NCI-H82 treated with DMSO at 0.1 percent for 48 hours (cell line): Measurements from ENCODE around the gene CCNG2.

Experiments
- DNase-seq: peaks from one replicate; lab custom pipeline; 2025; ENCODE audit not compliant: unreplicated experiment; lab: John Stamatoyannopoulos, UW

The CCNG2 gene

DNA sequence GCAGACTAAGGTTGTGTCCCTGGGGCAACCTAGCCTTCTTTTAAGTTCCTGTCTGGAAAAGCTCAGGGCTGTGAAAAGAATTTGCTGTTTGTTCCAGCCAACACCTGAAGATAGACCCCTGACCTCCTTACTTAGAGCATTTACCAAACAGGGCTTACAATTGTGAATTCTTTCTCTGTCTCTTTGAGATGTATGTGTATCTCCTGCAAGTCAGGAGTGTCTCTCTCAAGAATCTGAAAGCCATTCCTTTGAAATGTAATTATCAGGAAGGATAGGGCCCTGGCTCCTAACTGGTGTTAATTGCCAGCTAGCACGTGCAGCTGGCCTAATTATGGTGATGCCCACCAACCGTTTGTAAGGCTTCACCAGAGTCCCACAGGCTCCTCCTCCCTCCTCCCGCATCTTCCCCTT, 18.2 kb downstream of the CCNG2 start:
- peak; percentile 50 for DNase-seq

DNA sequence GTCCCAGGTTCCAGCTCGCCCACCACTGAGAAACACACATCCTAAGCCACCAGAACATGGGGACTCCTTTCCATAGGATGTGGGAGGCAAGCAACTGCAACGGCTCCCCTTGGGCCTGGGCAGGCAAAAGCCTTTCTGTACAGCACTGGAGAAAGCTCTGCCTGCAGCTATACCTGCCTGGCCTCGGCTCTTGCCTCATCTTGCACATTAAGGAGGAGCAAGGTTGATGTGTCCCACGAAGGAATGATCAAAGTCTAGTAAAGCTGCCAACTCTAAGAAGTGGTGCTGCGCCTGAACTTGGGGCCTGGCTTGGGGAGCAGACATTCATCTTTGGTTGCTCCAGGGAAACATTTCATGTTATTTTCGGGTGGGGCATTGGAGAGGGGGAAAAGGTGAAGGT, 19.6 kb downstream of the CCNG2 start:
- DNase-seq, result no peak

DNA sequence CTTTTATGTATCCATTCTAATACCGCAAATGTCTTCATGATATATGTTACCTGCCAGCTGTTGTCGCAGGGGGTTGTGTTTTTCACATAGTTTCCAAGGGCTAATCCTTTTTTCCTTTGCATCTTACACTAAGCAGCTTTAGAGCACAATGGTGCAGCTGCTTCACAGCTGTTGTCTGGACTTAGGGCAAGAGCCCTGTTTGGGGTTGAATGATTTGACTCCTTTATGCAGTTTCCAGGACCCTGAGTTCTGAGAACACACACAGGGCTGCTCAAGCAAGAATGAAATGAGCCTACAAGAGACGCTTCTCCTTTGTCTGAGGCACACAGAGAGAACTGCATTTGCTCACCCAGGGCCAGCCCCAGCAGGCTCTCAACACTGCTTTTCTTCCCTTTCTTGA, 20.2 kb downstream of the CCNG2 start:
- peak; percentile 90 for DNase-seq

DNA sequence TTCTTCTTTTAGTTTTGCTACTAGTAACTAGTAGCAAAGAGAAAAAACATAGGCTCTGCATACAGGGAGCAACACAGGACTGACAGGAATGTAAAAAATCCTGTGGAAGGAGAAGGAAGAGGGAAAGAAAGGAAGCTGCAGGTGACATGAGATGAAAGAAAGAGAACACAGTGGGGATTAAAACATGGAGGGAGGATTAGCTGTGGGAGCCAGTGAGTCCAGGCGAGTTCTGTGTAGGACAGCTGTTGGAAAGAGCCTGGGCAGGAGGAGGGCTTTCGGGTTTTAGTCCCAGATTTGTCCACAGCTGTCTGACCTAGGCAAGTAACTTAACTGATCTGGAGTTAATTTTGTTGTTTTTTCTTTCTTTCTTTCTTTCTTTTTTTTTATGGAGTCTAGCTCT, 21.6 kb downstream of the CCNG2 start:
- peak; percentile 84 for DNase-seq

DNA sequence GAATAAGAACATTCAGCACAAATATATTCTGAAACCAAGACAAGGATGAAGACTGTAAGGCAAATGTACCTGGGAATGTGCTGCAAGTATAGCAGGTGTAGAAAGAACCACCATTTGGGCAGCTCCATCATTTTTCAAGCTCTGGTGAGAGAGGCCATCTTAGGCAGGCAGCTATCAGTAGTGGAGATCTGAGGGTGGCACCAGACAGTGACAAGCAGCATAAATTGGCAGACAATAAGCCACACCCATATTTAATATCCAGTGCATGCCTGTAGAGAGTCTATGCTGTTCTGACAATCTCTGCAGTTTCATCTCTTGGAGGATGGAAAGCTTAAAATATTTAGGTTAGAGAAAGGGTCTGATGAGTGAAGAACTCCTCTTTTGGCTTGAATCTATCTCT, 22.5 kb downstream of the CCNG2 start:
- no peak for DNase-seq

DNA sequence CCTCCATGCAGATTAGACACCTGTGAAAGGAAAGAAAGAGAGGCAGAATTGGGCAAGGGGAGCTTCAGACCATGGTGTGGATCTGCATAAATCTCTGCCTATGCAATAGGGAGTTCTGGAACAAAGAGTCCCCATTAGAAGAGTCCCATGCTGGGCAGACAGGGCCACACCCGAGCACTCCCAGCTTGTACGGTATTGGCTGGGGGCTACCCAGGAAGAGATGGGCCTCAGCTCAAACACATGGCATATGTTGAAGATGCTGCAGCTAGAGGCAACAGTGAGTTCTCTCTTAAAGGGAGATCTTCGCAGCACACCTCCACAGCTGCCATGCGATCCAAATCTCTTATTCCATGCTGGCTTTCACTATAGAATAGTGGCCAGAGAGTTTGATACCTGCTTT, 24.7 kb downstream of the CCNG2 start:
- no peak for DNase-seq

DNA sequence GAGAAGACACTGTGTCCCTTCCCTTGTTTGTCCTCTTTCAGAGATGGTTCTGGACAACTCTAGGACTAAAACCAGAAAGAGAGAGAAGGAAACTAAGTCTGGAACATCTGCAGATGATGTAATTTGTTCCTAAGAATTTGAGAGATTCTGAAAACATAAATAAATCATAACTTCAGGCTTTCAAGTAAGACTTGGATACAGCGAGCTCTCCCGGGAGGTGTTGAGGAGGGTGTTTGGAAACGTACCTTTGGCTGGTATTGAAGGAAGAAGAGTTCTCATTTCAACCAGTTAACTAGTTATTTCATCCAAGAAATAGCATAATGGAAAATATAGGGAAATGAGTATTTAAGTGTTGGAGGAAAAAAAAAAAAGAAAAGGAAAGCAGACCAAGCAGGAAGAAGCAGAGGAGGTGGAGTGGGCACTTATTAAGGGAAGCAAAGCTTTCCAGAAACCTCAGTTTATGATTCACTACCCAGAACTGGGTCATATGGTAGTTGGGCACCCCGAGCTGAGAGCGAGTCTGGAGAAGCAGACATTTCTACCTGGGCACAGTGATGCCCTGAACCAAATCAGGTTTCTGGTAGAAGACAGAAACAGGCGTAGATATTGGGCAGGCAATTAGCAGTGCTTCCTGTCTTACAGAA, 26.9 kb downstream of the CCNG2 start:
- DNase-seq, result no peak

DNA sequence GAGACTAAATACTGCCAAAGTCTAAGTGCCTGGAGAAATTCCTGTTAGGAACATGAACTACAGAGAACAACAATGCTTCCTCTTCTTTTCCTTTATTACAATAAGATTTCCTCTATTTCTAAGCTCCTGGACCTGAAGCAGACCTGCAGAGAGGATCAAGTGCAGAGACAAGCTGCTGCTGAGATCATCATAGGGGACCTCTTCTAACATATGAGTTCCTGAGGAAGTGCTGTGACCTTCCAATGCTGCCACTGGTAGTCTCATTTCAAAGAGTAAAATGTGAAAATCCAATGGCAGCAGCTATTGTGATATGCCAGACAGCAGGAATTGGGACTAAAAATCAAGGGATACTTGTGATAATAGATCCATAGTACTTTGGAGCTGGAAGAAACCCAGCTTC, 28.0 kb downstream of the CCNG2 start:
- DNase-seq, result no peak

DNA sequence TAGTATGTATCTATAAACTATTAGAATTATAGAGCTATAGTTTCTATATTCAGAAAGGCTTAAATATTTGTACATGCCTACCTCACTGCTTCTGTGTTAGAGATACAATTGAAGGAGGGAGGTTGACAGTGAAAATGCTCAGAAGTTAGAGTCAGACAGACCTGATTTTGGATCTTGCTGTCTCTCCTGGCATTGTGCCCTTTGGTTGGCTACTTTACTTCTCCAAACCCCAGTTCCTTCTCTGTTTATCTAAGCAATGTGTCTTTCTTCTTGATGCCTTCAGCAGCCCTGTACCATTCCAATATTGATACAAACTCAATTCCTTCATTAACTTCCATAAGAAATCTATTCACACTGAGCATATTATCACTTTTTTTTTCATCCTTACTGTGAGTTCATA, 28.7 kb downstream of the CCNG2 start:
- no peak for DNase-seq

DNA sequence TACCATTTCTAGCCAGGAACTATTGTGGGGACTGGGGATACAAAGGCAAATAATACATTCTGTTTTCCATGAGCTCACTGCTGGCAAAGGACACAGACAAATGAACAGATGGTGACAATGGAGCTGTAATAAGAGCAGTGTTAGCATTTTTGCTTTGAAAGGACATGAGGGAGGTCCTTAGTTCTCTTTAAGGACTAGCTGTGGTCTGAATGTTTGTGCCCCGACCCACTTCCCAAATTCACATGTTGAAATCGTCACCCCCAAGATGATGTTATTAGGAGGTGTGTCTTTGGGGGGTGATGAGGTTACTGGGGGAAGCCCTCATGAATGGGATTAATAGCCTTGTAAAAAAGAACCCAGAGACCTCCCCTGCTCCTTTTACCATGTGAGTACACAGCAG, 30.3 kb downstream of the CCNG2 start:
- peak; percentile 54 for DNase-seq

DNA sequence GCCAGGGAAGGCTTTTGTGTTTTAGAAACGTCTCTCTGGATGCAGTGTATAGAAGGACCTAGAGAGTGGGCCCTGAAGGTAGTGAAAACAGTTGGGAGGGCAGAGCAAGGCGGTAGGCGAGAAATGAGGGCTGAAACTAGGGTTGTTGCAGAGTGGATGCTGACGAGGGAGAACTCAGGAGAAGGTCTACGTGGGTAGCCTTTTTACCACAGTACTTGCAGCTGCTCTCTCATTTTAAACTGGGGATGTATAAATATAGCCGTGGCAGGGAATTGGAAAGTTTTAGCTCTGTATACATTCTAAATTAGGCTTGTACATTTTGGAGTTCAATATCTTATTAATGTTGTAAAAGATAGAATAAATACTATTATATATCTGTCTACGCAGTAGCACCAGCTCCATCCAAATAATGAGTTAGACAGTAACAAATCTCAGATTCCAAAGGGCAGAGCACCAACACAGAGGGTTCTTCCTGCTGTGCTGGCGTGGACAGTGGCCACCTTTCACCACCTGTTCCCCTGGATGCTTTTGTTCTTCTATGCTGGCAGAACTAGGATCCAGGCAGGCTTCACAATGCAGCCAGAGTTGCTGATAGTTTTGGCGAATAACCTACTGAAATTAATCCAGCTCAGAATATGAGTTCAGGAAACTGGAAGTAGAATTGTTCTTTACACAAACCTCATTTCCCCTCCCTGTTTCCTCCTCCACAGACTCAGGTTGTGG, 31.7 kb downstream of the CCNG2 start:
- DNase-seq, result no peak

DNA sequence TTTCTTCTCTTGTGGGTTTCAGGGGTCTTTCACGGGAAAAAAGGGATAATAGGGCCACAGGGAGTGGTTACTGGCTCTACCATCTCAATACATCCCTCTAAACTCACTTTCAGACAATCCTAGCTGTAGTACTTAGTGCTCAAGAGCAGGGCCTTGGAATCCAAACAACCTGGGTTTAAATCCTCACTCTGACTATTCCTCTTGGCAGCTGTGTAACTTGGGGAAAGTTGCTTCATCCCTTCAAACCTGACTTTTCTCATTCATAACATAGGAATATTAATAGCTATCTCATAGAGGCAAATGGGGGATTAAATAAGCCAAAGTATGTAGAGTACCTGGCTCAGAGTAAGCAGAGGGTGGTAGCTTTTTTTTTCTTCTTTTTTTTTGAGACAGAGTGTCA, 32.4 kb downstream of the CCNG2 start:
- no peak for DNase-seq

DNA sequence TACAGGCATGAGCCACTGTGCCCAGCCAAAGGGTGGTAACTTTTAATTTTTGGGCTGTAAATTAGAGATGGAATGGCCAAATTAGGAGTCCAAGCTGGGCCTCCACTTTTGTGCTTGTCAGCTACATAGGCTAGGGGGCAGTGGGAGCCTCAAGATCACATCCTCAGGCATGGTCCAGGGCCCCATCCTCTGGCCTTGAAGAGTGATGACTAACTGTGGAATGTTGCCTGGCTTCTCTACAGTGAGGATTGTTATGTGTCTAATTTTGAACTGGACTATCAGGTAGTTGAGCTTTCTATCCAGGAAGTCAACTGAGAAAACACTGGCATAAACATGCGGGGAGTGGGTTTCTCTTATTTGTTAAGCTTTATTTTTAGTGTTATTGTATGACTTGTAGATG, 33.0 kb downstream of the CCNG2 start:
- DNase-seq, result no peak

DNA sequence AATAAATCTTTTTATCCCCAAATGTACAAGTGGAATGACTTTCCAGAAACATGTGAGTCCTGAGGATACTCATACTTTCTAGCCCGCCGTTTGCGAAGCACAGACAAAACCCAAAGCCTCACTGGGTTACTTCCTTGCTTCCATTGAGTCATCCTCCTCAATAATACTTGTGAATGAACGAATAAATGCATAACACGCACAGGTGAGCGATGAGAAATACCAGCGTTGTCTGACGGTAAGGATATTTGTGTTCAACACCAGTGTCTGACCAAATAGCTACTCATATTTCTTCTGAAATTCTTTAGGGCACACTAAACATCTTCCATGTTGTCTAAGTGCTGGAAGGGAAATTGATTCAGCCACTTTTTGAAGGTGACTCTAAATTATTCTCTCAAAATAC, 36.0 kb downstream of the CCNG2 start:
- DNase-seq, result no peak

DNA sequence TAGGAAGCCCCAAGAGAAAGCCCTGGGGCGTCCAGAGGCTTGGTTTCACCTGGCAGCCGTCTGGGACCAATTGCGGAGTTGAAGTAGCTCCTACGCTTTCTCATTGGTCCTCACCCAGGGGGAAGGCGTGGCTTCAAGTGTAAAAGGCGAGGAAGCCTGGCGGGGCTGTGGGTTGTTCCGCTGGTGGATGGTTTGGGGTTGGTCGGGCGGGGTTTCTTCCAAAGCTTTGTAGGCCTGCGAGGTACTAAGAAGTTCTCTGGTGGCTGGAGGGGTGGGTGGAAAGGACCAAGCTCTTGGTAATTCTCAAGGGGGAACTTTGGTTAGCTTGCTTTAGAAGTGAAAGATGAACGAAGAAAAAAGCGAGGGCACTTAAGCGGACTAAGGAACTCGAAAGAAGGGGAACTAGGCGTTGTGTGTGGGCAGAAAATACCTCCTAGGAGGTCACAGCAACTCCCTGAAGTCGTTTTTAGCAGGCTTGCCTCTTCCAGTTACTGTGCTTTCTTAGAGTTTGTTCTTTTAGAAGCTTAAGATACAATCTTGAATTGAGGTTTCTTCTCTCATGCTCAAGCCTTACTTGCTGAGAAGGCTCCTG, 36.6 kb downstream of the CCNG2 start:
- no peak for DNase-seq

DNA sequence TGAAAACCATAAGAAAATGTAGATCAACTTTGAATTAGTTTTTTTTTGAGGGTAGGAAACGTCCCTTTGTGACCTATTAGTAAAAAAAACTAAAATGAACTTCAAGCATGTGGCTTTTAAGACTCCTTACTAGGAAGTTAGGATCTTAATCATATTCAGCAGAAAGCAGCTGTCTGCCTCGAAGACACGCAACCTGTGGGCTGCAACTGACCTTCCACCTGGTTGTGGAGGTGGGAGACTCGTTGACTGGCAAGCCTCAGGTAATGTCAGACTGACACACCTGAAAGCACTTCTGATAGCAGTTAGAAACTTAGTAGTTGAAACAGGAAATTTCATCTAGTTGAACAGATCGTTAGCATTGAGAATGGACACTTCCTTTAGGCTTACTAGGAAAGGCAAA, 37.4 kb downstream of the CCNG2 start:
- DNase-seq, result peak; percentile 45

DNA sequence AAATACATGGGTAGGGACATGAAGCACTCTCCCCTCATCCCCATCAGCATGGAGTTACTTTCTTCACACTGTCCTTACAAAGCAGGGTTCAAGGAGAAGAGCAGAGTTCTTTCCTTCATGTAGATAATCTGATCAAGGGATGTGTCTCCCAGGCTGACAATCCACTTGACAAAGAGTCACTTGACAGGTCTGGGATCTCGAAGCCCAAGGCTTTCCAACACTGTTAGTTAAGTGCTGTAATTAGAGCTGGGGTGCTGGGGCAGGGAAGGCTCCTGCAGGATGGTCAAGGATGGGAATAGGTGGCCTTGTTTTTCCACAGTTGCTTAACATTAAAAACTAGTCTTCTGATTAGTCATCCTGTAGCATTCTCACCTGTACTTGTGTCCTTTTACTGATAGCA, 38.0 kb downstream of the CCNG2 start:
- DNase-seq, result peak; percentile 47

DNA sequence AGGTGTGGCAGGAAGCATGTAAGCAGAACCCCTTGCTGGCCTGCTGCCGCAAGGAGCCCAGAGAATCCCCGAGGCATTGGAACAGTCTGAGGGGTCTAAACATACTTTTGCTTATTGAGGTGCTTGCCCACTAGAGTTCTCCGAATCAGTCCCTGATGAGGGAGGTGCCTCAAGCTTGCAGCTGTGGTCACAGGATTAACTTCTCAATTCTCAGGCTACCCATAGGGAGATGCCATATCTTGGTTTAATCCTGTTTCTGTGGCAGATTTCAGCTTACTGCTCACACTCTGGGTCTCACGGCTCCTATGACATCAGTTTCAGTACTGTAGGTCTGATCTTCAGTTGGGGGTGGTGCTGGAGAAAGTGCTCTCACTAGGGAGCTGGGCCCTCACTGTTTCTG, 39.9 kb downstream of the CCNG2 start:
- peak; percentile 93 for DNase-seq

DNA sequence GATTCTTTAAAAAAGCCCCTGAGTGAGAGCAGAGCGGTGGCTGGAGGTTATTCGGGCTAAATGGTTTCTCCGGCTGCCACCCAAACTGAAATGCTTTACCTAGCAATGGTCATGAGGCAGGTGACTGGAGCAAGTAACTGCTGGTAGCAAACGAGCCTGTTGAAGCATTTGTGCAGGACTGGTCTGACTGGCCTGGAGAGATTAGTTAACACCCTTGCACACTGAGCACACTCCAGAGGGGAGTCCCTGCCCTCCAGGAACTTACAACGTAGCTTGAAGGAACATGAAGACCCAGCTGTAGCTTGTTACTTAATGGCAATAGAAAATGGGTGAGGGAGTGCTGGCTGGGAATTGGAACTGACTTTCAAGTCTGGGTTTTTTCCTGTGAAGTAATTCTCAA, 40.4 kb downstream of the CCNG2 start:
- no peak for DNase-seq

DNA sequence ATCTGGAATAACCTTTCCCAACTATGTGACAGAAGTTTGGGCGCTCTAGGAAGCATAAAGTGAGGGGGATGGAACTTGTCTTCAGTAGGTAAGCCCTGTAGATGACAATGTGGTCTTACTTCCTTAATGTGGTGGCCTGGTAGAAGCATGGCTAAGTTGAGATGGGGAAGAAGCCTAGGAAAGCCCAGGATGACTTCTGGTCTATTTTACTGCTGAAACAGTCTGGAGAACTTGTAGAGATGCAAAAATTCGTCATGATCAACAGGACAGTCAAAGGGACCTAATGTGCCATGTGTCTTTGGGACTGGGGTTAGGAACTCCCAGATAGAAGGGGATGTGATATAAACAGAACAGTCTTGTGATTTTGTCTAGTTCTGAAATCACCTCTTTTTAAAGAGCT, 40.8 kb downstream of the CCNG2 start:
- no peak for DNase-seq

DNA sequence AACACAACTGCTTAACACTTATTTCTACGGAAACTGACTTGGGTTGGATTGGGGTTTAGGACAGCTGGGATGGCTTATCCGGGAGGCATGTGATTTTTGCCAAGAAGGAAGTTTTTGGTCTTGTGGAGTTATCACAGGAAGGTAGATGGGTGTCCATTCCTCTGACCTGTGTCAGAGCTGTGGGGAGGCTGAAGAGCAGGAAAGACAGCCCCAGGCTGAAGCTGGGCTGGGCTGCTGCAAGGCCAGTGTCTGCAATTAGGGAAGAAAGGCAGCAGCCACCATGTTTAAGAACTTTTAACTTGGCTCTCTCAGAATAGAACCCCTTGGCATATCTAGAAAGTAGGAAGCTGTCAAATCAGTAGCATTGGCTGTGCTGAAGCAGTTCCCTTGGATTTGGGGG, 42.3 kb downstream of the CCNG2 start:
- DNase-seq, result no peak

DNA sequence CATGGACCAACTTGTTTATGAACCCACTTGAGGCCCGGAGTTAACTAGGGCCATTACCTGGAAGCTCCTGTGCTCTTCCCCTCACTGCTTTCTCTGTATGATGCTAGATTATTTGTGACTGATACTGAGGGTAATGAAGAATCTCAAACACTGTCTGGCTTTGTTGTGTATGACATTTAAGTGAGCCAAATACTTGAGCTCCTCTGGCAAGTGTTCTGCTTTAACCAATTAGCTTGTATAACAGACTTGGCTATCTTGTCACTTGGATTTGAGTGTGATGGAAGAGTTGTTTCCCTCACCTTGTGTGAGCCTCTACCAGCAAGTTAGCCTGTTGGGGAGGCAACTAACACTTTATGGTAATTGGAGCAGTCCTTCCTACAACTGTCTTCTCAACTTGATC, 42.7 kb downstream of the CCNG2 start:
- DNase-seq, result no peak

DNA sequence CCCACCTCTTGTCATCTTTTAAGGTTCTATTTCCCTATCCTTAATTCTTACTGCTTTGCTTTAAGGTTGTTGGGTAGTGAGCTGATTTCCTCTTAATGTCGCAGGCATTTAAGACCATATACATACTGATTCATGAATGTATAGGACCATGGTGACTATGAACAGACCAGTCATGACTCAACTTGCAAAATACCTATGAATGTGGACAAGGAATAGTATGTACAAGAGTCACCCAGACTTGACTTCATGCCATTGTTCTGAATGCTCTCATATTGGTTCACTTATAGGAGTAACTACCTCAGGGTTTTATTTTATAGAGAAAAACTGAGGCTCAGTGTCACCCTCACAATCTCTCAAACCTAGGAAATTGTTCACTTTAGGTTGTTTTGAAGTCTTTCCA, 44.3 kb downstream of the CCNG2 start:
- DNase-seq, result no peak
